ENCODE data around the gene DLX3.

DLX3 gene

DNA sequence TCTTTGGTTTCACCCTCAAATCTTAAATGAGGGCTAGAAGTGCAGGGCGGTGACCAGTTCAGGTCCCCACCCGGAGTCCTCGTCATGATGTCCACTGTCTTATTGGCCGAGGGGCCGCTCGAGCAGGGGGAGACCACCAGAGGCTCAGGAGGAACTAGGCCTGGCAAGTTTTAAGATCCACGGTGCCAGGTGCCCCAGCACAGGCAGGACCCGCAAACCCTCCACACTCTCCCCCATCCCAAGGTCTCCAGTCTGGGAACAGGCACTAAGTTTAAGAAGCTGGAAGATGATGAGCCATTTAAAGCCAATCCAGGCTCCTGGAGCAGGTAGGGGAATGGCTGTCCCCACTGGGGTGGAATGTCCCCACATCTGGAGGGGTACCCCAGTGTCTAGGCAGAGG is 4.1 kb downstream of the DLX3 start:
- Mint-ChIP-seq H3K4me3 (no peak overlapping the region), H3K27ac (no peak overlapping the region), H3K27me3 (ENCODE audit: low read depth) (peaks cover 87% of the 10 kb centered on the region), H3K9me3 (no peaks in the 10 kb centered on the region), H3K4me1 (ENCODE audit: low read depth) (peaks cover 16% of the 10 kb centered on the region), H3K36me3 (ENCODE audit: low read depth) (peaks cover 3% of the 10 kb centered on the region)

DNA sequence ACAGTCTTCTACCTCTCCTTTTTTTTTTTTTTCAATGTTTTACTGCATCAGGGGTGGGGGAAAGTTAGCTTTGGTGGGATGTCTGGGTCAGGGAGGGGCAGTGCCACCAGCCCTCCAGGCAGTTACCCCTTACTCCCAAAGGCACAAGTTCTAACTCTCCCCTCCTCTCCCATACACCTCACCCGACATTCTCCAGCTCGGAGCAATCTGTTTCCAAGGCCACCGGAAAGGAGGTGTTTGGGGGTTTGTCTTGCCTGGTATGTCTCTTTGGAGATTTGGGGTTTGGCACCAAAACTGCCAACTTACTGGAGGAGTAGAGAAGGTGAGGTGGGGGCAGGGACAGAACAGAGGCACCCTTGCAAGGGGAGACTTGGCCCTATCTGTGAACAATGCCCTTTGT is 4.7 kb downstream of the DLX3 start:
- H3K27me3 Mint-ChIP-seq (ENCODE audit: low read depth): peaks cover 82% of the 10 kb centered on the region

DNA sequence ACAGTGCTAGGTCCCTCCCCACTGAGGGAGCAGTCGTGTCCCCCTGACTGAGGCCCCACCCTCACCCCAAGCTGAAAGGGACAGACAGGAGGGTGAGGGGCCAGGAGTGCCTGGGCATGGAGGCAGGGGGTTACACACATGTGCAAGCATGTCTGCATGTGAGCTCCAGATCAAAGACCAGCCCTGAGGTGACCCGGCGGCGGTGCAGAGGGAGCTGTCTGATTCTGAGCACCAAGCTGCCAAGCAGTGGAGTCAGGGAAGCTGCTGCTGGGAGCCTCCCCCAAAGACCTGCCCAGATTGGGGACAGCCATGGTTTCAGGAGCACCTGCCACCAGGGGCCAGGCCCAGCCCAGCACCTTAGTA is 5.5 kb downstream of the DLX3 start:
- Mint-ChIP-seq H3K27me3 (ENCODE audit: low read depth) (peaks cover 73% of the 10 kb centered on the region), H3K4me1 (ENCODE audit: low read depth) (peaks cover 8% of the 10 kb centered on the region), H3K27ac (no peak overlapping the region), H3K9me3 (no peaks in the 10 kb centered on the region), H3K4me3 (no peak overlapping the region), H3K36me3 (ENCODE audit: low read depth) (peaks cover 3% of the 10 kb centered on the region)

More for the DNA sequence above, 4.7 kb downstream of the DLX3 start:
- Mint-ChIP-seq H3K4me3 (no peak overlapping the region), H3K4me1 (ENCODE audit: low read depth) (peaks cover 14% of the 10 kb centered on the region), H3K27ac (no peak overlapping the region), H3K36me3 (ENCODE audit: low read depth) (peaks cover 3% of the 10 kb centered on the region), H3K9me3 (no peaks in the 10 kb centered on the region)

DNA sequence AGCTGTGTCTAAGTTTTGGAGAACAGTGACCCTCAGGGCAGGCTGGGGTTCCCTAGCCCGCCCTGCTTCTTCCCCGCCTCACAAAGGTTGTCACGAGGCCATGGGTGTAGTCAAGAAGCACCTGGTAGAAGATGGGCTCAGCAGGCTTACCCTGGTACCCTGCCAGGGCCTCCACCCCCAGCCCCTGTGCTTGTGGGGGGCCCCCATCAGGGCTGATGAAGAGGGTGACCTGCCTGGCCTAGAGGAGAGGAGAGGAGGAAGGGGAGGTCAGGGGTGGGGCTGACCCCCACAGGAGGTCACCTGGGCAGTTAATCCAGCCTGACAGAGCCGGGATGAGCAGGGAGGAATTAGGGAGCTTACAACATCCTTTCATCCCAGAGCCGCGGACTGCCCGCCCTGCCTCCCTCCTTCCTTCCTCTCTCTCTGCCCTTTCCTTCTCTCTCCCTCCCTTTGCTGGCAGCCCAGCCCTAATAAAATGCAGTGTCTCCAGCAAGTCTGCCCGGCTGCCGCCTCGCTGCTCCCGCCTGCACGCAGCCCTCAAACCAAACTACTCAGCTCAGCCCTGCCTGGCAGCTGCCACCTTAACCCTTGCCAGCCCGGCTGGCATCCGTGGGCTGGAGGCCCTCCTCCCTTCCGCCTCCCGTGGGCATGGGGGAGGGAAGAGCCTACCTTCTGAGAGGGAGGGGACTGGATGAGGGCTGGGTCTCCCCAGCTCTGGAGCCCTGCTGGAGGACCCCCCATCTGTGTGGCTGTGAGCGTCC is 7.2 kb downstream of the DLX3 start:
- no peaks in the 10 kb centered on the region for H3K9me3 Mint-ChIP-seq
- H3K4me3 Mint-ChIP-seq: no peak overlapping the region
- H3K4me1 Mint-ChIP-seq (ENCODE audit: low read depth): no peaks in the 10 kb centered on the region
- H3K36me3 Mint-ChIP-seq (ENCODE audit: low read depth): peaks cover 3% of the 10 kb centered on the region
- H3K27ac Mint-ChIP-seq: no peak overlapping the region
- peaks cover 72% of the 10 kb centered on the region for H3K27me3 Mint-ChIP-seq (ENCODE audit: low read depth)

DNA sequence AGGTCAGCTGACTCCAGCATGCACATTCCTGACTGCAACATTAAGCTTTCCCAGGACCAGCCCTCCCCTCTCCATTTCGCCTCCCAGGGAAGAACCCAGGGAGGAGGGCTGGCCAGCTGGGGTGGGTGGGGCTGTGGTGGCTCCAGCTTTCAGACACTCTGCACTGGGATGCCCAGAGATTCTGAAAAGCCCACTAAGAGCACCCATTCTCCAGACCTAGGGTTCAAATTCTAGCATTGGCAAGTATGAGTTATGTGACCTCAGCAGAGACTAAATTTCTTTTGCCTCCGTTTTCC is 7.8 kb downstream of the DLX3 start:
- Mint-ChIP-seq H3K36me3 (ENCODE audit: low read depth) (peaks cover 3% of the 10 kb centered on the region), H3K4me3 (no peak overlapping the region)

DNA sequence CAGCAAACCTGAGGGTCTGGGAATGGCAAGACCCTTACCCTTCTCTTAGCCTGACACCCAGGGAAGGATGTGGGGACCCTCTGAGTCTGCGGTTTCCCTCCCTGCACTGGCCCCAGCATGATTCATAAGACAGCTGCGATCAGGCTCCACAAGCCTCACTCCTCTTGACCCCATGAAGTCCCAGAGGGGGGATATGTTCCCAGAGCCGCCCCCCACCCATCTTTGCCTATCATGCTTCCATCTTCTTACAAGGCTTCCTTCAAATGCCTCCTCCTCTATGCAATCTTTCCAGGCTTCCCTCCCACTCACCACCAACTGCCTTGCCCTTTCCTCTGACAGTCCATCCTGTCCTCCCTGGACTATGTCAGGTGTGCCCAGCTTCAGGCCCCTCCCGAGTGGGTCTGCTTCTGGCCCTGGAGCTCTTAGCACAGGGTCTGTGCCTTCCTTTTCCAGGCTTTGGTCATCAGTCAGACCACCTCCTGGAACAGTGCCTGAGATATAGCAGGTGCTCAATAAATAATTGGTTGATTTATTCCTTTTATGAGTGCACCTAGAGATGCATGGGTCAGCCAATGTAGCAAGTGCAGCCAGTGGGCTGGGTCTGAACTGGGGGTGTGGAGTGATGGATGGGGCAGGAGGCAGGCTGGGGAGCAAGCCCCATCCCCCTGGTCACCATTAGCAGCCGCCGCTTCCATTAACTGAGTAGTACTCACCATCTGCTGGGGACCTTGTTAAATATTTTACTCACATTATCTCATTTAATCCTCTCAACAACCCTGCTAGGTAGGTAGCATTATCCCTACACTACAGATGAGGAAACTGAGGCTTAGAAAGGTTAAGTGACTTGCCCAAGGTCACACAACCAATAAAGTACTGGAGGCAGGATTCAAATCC is 8.4 kb downstream of the DLX3 start:
- no peak overlapping the region for H3K4me3 Mint-ChIP-seq
- H3K27ac Mint-ChIP-seq: no peak overlapping the region
- no peaks in the 10 kb centered on the region for H3K9me3 Mint-ChIP-seq
- no peaks in the 10 kb centered on the region for H3K4me1 Mint-ChIP-seq (ENCODE audit: low read depth)
- H3K27me3 Mint-ChIP-seq (ENCODE audit: low read depth): peaks cover 67% of the 10 kb centered on the region
- no peaks in the 10 kb centered on the region for H3K36me3 Mint-ChIP-seq (ENCODE audit: low read depth)

More for the DNA sequence above, 7.8 kb downstream of the DLX3 start:
- Mint-ChIP-seq H3K27ac (no peak overlapping the region), H3K27me3 (ENCODE audit: low read depth) (peaks cover 71% of the 10 kb centered on the region), H3K9me3 (no peaks in the 10 kb centered on the region), H3K4me1 (ENCODE audit: low read depth) (no peaks in the 10 kb centered on the region)

DNA sequence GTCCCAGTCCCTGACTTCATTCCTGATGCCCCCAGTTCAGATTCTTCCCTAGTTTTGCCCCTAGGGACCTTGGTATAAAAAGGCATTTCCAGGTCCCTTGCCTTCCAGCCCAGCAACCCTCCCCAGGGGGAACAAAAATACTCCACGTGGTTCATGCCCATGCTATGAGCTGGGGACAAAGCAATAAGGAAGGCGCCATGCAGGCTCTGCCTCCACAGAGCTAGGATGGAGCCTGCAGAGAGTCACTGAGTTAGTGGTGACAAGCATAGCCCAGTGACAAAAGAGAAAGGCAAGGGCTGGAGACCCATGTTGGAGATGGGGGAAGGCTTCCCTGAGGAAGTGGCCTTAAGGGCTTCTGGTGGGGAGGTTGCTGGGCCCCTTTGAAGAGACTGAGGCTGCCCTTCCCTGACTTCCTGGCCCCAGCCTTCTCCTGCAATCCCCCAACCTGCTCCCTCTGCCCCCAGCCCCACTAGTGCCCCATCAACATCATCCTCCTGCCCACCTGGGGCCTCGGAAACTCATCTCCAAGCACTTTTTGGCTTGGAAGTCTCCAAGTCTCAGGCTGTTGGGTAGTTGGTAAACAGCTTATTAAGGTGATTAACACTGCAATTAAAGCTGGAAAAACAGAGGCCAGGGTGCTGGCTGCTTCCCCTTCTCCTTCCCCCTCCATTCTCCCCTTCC is 9.6 kb downstream of the DLX3 start:
- Mint-ChIP-seq H3K27me3 (ENCODE audit: low read depth) (peaks cover 70% of the 10 kb centered on the region), H3K9me3 (no peaks in the 10 kb centered on the region), H3K4me1 (ENCODE audit: low read depth) (no peaks in the 10 kb centered on the region), H3K4me3 (no peak overlapping the region), H3K36me3 (ENCODE audit: low read depth) (no peaks in the 10 kb centered on the region), H3K27ac (no peak overlapping the region)

DNA sequence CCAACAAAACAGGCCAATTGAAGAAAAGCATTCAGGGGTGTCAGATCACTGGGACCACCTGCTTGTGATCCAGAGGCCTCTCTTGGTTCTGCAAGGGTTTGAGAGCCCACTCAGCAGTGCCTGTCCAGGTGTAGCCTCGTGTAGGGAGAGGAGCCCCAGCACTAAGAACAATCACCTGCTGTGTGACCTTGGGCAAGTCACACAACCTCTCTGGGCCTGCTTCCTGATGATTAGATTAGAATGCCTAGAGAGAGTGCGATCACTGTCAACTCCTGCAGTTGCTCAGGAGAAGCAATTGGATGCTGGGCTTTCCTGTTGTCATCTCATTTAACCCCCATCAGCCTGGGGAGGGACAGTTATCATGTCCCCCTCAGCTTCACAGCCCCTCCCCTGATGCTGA is 10.2 kb downstream of the DLX3 start:
- H3K4me1 Mint-ChIP-seq (ENCODE audit: low read depth): no peaks in the 10 kb centered on the region
- no peaks in the 10 kb centered on the region for H3K36me3 Mint-ChIP-seq (ENCODE audit: low read depth)
- peaks cover 67% of the 10 kb centered on the region for H3K27me3 Mint-ChIP-seq (ENCODE audit: low read depth)
- no peaks in the 10 kb centered on the region for H3K9me3 Mint-ChIP-seq
- no peak overlapping the region for H3K4me3 Mint-ChIP-seq
- no peak overlapping the region for H3K27ac Mint-ChIP-seq

DNA sequence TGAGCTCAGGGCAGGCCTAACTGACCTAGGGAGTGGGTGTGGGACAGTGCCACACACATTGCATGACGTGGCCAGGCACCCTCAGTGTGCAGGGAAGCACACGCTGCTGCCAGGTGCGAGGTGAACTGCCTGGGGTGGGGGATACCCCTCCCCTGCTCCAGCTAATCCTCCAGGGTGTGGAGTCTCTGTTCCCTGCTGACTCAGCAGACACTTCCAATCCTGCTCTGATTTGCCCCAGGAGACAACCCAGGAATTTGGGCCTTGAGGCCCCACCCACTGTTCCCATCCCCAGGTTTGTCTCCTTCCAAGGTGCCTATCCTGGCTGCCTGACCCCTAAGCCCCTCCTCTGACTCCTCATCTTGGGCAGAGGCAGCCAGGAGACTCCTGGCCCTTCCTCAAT is 10.7 kb downstream of the DLX3 start:
- Mint-ChIP-seq H3K27ac (no peak overlapping the region), H3K4me3 (no peak overlapping the region), H3K36me3 (ENCODE audit: low read depth) (no peaks in the 10 kb centered on the region), H3K4me1 (ENCODE audit: low read depth) (no peaks in the 10 kb centered on the region), H3K27me3 (ENCODE audit: low read depth) (peaks cover 62% of the 10 kb centered on the region), H3K9me3 (no peaks in the 10 kb centered on the region)

DNA sequence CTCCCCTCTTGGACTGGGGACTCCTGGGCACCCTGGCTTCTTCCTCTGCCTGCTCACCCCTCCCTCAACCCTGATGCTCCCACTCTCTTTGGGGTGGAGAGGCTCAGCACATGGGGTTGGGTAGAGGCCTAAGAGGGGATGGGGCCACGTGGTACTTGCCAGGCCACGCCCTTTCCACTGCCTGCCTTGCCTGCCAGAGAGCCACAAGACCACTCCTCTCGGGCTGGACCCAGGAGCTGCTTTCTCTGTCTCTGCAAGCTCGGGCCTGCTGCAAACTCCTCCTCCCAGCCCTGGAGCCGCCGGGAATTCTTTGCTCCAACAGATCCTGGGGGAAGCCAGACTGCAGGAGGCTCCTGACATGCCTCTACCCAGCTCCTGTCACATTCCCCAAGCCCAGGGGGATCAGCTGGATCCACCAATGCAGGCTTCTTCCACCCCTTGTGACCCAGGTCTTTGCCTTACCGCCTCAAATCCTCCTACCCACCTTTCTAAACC is 14.3 kb downstream of the DLX3 start:
- H3K9me3 Mint-ChIP-seq: no peaks in the 10 kb centered on the region
- H3K4me3 Mint-ChIP-seq: no peak overlapping the region
- peaks cover 49% of the 10 kb centered on the region for H3K27me3 Mint-ChIP-seq (ENCODE audit: low read depth)
- H3K36me3 Mint-ChIP-seq (ENCODE audit: low read depth): no peaks in the 10 kb centered on the region
- no peak overlapping the region for H3K27ac Mint-ChIP-seq
- H3K4me1 Mint-ChIP-seq (ENCODE audit: low read depth): no peaks in the 10 kb centered on the region

DNA sequence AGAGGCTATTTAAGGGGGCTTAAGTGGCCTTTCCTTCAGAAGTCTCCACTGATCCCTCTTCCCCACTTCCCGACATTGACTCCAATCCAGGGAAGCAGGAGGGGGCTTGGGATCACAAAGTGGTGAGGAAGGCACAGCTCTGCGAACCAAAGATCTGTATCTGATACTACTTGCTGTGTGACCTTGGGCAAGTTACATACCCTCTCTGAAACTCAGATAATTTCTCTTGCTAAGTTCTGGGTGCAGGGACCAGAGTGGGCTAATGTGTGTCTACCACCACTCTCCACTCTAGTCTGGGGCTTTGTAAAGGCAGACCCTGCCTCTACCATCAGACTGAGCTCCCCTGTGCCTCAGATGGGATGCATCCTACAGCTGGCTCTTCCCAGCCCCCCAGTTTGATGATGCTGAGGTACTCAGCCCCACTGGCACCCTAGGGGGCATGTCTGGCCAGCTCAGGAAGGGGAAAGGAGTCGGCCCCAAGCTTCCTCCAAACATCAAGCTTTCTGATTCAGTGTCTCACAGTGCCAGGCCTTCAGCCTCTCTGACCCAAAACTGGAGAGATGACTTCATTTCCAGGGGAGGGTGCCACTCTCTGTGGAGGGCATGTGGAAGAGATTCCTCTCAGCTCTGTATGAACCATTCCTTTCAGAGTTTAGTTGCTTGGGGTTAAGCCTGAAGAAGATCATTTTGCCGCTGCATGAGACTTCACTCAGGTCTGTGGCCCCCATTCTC is 15.1 kb downstream of the DLX3 start:
- H3K27ac Mint-ChIP-seq: no peak overlapping the region
- H3K27me3 Mint-ChIP-seq (ENCODE audit: low read depth): peaks cover 55% of the 10 kb centered on the region
- no peaks in the 10 kb centered on the region for H3K36me3 Mint-ChIP-seq (ENCODE audit: low read depth)
- H3K4me3 Mint-ChIP-seq: no peak overlapping the region
- H3K9me3 Mint-ChIP-seq: no peaks in the 10 kb centered on the region
- no peaks in the 10 kb centered on the region for H3K4me1 Mint-ChIP-seq (ENCODE audit: low read depth)

DNA sequence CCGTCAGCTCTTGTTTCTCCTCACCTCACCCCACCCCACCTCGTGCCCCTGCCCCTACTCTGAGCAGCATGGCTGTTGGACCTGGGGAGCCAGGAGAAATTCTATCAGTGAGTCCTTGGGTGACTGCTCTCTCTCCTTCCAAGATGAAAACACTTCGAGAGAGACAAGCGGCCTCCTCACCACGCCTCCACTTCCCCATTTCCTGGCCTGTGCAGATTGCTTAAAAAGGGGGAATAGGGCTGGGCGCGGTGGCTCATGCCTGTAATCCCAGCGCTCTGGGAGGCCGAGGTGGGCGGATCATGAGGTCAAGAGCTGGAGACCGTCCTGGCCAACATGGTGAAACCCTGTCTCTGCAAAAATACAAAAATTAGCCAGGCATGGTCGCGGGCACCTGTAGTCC is 16.5 kb downstream of the DLX3 start:
- Mint-ChIP-seq H3K27ac (no peak overlapping the region), H3K4me3 (no peak overlapping the region), H3K9me3 (no peaks in the 10 kb centered on the region), H3K27me3 (ENCODE audit: low read depth) (peaks cover 63% of the 10 kb centered on the region), H3K4me1 (ENCODE audit: low read depth) (no peaks in the 10 kb centered on the region), H3K36me3 (ENCODE audit: low read depth) (no peaks in the 10 kb centered on the region)

DNA sequence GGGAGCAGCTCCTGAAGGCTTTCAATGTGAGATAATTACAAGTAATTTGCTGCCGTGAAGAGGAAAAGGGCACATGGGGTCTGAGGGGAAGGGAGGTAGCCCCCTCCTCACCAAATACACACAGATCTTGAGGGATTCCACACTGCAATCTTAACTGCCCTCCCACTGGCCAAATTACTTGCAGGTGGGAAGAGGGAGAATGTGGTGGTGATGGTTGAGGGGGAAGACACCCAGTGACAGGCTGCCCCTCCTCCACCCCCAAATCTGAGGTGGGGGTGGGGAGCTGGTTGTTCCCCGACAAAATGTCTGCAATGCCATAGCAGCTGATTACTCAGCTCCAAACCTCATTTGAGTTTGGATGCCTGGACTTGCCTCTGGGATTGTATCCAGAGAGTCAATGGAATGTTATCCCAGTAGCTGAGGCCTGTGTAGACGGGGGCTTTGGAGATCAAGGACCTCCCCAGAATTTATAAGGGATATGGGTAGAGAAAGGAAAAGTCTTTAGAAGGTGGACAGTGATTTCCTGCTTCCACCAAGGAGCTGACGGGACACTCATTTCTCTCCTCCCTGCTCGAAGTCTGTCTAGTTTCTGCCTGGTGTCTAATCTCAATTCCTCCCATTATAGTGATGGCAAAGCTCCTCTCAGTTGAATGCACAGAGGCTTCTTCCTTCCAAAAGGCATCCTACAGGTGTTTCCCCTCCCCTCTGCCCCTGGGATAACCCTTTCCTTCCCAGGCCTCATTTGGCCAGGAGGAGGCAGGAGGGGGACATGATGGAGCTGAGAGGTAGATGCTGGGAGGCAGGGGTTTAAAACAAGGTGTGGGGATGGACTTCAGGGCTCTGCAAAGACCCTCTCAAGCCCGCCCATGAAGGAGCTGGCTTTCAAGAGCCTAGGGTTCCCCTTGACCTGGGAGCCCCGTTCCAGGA is 17.3 kb downstream of the DLX3 start:
- Mint-ChIP-seq H3K27ac (no peak overlapping the region), H3K27me3 (ENCODE audit: low read depth) (peaks cover 65% of the 10 kb centered on the region)

More for the DNA sequence above, 17.3 kb downstream of the DLX3 start:
- no peaks in the 10 kb centered on the region for H3K9me3 Mint-ChIP-seq
- no peak overlapping the region for H3K4me3 Mint-ChIP-seq
- no peaks in the 10 kb centered on the region for H3K36me3 Mint-ChIP-seq (ENCODE audit: low read depth)
- H3K4me1 Mint-ChIP-seq (ENCODE audit: low read depth): no peaks in the 10 kb centered on the region

Data from T-helper 1 cell treated with Interleukin-12 subunit alpha and Interleukin-12 subunit beta and Interleukin-4 antibody, amounts not matched to agents 30 μg/mL and 1 μg/mL, for 36 hours (primary cell).